NCI-H82 treated with DMSO at 0.1 percent for 48 hours (cell line): ENCODE results near the gene GOLGA6L7.
"Not testable (repeated sequence)": the region's sequence is repeated elsewhere in the genome, so short reads cannot be mapped to it uniquely, and the experiment has no call there.

Experiments used
- DNase-seq: peaks from one replicate; lab custom pipeline; 2025; ENCODE audit not compliant: unreplicated experiment; lab: John Stamatoyannopoulos, UW

Gene GOLGA6L7, protein sequence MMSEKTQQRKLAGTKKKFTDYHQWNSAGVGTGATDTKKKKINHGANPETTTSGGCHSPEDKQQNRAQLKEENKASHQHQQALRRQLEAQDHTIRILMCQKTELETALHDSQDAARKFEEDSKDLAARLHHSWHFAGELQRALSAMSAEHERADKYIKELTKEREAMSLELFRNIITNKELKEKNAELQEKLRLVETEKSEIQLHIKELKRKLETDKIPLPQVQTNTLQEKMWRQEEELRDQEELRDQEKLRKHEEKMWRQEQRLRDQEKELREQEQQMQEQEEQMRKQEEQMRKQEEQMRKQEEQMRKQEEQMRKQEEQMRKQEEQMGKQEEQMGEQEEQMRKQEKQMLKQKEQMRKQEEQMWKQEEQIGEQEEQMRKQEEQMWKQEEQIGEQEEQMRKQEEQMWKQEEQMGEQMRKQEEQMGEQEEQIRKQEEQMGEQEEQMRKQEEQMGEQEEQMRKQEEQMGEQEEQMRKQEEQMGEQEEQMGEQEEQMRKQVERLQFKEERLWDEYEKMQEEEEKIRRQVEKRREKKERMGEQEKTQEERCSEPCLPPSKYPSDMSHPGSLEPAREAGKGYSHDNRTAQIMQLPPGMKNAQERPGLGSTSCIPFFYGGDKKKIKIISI

GRCh38 chr15:28848521-28848920 lies at the start of gene GOLGA6L7:
TSS of gene GOLGA6L7 (minus strand) at chr15:28848644. CDS start at chr15:28848549, 95 bp downstream.
- DNase-seq, result not testable (repeated sequence)

DNA sequence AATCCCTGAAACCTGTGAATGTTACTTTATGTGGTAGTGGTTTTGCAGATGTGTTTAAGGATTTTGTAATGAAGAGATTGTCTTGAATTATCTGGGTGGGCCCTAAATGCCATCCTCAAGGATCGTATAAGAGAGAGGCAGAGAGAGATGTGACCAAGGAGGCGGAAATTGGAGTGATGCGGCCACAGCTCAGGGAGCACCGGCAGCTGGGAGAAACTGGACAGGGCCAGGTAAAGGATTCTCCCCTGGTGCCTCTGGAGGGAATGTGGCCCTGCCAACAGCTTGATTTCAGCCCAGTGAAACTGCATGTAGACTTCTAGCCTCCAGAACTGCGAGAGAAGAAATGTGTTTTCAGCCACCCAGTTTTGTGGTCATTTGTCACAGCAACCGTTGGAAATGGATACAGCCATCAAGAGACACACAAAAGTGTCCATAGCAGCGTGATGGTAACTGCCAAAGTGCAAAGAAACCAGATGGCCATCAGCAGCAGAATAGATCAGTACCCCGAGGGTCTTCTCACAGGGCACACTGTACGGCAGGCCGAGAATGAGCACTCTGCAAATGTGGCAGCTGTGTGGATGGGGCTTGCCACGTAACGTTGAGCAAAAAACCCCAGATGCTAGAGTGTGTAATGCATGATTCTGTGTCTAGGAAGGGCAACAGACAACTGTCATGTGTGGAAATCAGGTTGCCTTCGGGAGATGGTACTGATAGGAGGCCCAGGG lies 49.6 kb upstream of the GOLGA6L7 start:
- DNase-seq, result no peak

DNA sequence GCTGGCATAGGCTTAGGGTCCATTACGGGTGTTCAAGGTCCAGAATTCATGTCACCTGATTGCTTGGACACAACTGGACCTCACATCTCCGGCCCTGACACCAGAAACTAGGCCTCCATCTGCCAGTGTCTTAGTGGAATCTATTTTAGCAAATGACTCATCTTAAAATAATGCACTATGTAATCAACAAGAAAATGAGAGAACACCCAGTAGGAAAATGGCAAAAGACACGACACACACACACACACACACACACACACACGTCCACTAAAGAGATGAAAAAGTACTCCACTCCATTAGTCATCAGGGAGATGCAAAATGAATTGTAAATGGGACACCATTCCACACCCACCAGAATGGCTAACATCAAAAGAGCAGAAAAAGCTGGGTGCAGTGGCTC lies 48.5 kb upstream of the GOLGA6L7 start:
- DNase-seq, result no peak

GRCh38 chr15:28895566-28895965 lies 47.1 kb upstream of the GOLGA6L7 start:
- DNase-seq, result no peak

- DNase-seq, result no peak
These were observed 46.7 kb upstream of the GOLGA6L7 start for GRCh38 chr15:28895146-28895545.

DNA sequence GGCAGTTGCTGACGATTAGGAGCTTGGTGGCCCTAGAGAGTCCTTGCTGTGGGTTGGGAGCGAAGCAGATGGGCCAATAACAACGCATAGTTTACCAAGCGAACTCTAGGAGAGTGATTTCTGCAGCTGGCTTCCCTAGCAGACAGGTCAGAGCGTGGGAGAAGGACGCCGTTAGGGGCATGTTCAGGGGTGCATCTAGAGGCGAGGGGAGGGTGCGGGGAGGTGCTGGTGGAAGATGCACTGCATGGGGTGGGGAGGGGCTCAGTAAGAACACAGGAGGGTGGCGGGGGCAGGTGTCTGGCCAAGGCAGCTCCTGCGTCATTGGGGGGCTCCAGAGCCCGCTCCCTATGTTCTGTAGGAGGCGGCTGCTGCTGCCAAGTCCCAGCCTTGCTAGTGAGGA lies 46.2 kb upstream of the GOLGA6L7 start:
- DNase-seq, result no peak

DNA sequence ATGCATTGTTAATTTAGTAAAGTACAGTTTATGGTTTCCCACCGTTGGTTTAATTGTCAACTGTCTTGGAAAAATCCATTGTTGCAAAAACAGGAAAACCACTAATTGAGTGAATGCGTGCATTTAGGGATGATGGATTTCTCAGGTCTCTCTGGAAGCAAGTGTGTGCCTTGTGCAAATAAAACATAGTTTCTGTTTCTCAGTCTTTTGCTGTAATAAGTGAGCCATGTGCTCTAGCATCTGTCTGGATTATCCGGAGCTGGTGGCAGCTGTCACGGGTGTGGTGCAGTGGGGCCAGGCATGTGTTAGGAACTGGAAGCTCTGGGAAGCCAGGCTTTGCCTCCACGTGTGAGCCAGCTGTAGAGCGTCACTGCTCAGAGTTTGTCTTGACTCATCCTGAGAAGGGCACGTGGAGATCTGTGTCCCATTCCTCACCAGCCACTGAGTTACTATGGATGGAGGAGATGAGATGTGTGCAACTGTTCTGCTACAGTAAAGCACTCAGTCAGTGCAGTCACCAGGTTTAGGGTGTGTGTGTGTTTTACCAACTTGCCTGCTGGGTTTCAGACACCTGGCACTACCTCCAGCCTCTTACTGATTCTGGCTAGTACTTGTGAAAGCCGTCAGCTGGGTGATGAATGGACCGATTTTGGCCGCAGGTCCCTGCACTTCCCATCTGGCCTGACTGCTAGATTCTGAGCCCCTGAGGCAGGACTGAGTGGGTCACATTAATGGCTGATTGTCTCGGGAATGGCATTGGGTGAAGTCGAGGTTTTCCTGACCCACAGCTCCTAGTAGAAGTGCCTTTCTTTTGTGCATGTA lies 44.6 kb upstream of the GOLGA6L7 start:
- no peak for DNase-seq

DNA sequence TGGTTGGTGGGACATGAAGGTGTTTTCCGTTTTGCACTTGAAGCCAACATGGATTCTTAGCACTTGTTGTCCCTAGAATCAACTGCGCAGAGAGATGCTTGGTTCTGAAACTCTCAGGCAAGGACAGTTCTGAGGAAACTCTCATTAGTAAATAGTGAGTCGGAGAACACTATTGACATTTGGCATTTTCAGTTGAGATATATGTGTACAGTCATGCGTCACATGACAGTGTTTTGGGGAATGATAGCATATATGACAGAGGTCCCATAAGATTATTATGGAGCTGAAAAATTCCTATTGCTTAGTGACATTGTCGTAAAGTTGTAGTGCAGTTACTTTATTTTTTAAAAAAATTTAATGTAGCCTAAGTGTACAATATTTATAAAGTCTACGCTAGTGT lies 43.1 kb upstream of the GOLGA6L7 start:
- DNase-seq, result no peak

- no peak for DNase-seq
These were observed 42.5 kb upstream of the GOLGA6L7 start for GRCh38 chr15:28890711-28891495.

DNA sequence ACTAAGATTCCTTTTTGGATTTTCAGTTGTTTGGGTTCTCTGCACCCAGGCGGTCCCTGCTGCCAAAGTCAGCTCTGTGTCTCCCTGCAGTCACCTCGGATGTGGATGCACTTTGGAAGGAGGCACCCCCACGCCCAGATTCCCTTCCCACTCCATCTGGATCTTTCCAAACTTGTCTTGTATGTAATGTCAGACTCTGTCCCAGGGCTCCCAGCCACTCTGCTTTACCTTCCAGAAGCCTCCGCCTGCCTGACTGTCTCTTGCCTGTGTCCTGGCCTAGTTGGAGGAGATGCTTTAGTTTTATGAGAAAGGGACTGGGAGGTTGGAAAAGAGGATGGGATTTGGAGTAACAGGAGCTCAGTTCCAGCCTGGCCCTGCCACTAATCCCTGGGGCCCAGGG lies 41.8 kb upstream of the GOLGA6L7 start:
- peak; percentile 20 for DNase-seq

DNA sequence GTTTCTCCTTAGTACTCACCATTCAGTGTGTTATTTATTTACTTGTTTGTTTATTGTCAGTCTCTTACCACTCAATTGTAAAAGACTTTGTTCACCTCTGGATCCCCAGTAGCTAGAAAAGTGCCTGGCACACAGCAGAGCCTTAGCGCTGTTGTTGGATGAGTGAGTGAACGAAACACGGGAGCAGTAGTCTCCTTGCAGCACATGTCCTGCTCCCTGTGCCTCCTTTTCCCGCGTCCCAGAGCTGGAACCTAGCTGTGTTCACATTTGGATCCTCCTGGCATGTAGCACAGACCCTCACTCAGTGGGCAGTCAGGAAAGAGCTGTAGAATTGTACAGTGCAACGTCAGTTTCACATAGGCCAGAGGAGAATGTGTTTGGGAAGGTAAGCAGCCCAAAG lies 41.4 kb upstream of the GOLGA6L7 start:
- DNase-seq, result not testable (repeated sequence)

- no peak for DNase-seq
These were observed 40.9 kb upstream of the GOLGA6L7 start for GRCh38 chr15:28889346-28889745.

DNA sequence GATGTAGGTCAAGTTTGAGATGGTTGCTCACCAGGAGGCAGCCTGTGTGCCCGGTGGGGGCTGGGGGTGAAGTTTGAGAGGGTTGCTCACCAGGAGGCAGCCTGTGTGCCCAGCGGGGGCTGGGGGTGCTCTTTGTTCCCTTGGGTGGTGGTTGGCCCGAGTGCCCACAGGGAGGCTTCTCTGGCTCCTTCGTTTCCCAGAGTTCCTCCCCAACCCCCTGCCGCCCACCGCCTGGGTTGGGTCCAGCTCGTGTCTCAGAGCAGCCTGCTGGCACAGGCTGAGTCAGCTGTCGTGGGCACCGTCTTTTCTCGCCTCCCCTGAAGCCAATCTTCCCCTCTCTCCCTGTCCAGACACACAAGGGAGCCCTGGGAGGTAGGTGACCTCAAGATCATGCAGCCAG lies 40.5 kb upstream of the GOLGA6L7 start:
- no peak for DNase-seq

GRCh38 chr15:28888302-28888894 lies 40.0 kb upstream of the GOLGA6L7 start:
- no peak for DNase-seq

GRCh38 chr15:28887339-28888174 lies 39.1 kb upstream of the GOLGA6L7 start:
- no peak for DNase-seq

GRCh38 chr15:28886431-28887338 lies 38.2 kb upstream of the GOLGA6L7 start:
- no peak for DNase-seq

- no peak for DNase-seq
These were observed 37.4 kb upstream of the GOLGA6L7 start, which contains the start of gene APBA2 for GRCh38 chr15:28885630-28886430. TSS of gene APBA2 (plus strand) at chr15:28885974. CDS start at chr15:29053885, 167,911 bp downstream.
